DMS79 treated with DMSO at 0.1 percent for 48 hours (cell line): ENCODE measurements around the gene LPCAT3.

Source experiments
- DNase-seq: peaks from one replicate; lab custom pipeline; 2025; lab: John Stamatoyannopoulos, UW

The LPCAT3 gene

DNA sequence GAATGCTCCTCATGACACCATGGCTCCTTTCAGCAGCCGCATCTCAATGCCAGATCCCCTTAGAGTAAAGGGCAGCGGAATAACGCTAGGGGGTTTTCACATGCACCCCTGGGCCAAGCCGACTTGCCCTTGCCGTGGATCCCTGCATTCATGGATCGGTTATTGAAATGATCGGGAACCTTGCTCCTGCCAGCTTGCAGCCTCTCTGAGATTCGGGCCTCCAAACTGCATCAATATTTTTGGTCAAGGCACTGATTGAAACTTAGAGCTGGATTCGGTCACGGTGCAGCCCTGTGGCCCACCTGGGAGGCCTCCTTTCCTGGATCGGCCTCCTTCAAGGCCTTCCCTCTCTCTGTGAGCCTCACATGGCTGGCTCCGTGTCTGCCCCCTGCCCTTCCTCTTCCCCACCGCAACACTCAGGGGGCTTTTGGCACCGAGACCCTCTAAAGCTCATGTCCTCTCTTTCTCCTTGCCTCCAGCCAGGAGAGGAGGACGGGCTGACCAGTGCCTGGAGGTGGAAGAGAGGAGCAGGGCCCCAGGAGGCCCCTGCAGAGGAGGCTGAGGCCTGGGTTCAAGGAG, 65.3 kb downstream of the LPCAT3 start:
- no peak for DNase-seq

DNA sequence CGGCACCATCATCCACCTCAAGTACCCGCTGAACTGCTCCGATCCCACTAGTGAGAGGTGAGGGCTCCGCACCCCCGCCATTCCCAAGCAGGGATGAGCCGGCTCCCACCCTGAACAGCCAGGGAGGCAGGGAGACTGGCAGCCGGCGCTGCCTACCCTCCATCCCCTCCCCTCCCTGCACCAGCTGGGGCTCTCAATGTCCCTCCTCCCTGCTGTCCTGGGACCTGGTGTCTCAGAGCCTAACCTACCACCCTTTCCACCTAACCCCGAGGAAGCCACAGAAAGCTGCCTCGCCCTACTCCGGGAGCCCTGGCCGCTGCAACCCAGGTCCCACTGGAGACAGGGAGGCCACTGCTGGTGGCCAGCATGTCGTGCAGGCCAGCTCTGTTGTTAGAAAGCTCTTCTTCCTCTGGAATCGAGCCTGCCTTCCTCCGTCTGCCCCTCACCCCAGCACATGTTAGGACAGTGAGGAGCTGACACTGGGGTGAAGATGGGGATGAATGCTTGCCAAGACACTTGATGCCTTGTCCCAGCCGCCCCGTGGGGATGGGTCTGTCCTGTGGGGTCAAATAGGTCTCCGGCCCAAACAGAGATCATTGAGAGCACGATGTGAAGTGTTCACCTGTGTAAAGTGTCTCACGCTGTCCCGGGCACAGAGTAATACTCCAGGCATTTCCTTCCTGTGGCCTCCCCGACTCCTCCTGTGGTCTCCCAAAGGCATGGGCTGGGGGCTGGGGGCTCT, 66.0 kb downstream of the LPCAT3 start:
- DNase-seq: no peak

DNA sequence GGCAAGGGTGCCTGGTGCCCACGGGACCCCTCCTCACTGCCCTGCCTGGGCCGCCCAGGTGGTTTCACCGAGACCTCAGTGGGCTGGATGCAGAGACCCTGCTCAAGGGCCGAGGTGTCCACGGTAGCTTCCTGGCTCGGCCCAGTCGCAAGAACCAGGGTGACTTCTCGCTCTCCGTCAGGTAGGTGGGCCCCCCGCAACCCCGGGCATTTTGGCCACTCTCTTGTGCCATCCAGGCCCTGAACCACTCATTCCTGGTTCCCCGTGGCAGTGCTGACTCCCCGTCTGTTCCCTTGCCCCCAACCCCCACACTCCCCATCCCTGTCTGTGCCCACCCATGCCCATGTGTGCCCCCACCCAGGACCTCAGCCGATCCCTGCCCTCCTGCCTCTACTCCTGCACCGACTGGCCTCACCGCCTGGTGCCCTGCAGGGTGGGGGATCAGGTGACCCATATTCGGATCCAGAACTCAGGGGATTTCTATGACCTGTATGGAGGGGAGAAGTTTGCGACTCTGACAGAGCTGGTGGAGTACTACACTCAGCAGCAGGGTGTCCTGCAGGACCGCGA, 66.6 kb downstream of the LPCAT3 start:
- no peak for DNase-seq

DNA sequence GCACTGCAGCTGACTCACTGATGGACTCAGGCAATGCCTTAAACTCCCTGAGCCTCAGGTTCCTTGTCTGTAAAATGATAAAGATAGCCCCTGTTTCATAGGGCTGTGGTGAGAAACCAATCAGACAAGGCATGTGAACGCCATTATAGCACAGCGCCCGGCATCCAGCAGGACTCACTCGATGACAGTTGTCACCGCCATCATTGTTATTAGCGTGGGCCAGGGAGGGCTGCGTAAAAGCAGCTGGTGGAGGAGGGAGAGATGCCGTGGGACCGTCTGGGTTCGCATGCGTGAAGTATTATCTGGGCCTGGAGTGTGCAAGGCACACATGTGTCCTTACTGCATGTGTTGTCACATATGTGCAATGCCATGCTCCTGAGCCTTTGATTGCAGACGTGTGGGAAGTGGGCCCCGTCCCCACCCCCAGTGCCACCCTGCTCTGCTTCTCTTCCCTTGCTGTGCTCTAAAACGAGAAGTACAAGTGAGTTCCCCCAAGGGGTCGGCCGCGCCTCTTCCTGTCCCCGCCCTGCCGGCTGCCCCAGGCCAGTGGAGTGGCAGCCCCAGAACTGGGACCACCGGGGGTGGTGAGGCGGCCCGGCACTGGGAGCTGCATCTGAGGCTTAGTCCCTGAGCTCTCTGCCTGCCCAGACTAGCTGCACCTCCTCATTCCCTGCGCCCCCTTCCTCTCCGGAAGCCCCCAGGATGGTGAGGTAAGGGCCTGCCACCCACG, 67.3 kb downstream of the LPCAT3 start, which contains the start of gene PTPN6:
Gene PTPN6 (plus strand): TSS at position 546 of the 730 bp plus-strand sequence. CDS start 157 bp downstream, at position 703.
- no peak for DNase-seq

DNA sequence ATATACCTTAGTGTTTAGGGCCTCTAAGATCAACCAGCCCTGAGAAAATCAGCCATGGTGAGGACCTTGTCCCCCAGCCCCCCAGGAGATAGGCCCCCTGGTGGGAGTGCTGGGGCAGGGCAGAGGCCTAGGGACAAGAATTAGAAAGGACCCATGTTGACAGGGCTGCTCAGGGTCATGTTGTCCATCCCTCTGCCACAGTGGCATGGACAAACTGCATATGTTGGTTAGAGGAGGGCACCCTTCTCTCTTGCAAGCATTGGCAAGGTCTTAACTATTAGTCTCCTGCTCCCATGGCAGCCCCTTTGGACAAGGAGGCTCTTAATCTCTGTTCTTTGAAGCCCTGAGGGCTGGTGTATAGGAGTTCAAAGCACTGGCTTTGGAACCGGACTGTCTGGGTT, 67.9 kb downstream of the LPCAT3 start:
- DNase-seq: no peak

DNA sequence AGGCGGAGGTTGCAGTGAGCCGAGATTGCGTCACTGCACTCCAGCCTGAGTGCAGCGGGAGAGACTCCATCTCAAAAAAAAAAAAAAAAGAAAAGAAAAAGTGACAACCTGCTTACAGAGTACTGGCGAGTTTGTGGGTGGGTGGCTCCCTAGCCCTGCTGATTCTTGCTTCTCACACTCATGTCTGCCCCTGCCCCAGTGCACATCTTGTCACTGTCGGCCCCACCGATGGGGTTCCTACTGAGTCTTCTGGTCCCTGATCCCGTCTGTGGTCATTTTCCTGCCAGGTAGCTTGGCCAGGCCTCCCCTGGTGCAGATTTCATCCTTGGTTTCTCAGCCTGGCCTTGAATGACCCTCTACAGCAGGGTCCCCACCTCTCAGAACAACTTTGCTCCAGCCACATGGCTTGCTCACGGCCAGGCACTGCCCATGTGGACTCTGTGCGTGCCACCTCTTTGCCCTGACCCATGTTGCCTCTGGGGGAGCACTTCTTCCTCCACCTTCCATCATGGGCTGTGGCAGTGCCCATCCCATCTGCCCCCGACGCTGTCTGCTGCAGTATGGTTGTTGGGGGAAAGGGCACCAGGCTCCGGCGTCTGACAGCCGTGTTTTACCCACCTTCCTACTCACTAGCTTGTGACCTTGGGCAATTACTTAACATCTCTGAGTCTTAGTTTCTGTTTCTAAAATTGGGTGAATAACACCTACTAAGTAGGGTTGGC, 69.2 kb downstream of the LPCAT3 start:
- no peak for DNase-seq

DNA sequence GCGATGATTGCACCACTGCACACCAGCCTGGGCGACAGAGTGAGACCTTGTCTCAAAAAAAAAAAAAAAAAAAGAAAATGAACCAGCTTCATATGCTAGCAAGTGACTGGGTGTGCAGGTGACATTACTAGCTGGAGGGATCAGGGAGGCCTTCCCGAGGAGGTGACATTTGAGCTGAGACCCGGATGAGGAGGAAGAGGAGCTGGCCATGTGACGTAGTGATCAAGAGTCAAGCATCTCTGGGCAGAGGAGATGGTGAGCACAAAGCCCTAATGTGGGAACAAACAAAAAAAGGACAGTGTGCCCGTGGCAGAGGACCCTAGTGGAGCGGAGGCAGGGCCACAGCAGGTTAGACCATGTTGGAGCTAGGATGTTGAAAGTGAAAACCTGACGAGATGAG, 70.7 kb downstream of the LPCAT3 start:
- DNase-seq: no peak

DNA sequence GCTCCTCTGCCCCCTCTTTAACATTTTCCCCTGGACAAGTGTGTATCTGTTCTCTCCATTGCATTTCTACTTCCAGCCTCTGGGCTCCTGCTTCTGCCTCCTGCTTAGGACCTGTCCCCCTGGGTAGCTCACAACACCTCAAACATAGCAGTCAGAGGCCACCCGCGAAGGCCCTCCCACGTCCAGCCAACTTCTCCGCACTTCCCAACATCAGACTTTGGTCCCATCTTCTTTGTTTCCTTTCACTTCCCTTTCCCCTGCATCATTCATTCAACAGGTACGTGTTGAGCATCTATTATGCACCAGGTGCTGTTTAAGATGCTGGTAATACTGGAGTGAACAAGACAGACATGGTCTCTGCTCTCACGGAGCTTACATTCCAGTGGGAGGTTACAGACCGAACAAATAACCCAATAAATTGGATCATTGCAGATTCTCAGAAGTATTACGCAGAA, 71.3 kb downstream of the LPCAT3 start:
- DNase-seq: no peak

DNA sequence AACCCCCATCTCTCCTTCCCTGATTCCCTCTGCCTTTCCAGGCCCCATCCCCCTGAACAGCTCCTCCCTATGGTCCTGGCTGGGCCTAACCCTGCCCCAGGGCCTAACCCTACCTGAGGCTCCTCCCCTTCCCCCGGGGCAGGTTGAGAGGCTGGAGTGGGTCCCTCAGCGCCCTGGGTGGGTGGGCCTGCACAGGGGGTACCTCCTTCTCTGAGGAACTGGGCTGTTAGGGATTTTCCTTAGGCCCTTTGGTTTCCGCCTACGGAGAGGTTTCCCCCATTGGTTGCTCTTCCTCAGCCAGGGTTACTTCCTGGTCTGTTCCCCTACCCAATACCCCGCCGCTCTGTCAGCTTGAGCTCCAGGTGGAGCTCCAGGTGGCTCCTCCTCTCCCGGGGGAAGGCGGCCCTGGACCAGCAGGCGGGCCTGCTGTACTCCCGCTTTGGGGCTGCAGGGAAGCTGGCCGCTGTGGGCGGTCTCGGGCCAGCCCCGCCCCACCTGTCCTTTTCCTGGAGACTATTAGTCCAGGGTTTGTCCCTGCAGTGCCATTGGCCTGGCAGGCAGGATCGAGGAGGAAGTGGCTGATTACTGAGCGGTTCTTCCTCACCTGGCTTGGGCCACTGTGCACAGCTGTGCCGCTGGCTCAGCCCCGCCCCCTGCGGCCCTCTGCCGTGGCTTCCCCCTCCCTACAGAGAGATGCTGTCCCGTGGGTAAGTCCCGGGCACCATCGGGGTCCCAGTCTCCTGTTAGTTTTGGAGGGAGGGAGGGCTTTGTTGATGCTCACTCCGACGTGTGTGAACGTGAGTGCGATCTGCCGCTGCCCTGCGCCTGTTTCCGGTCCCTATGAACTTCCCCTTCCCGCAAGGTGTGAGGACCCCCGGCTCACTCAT, 72.0 kb downstream of the LPCAT3 start:
- DNase-seq: peak; percentile 95

DNA sequence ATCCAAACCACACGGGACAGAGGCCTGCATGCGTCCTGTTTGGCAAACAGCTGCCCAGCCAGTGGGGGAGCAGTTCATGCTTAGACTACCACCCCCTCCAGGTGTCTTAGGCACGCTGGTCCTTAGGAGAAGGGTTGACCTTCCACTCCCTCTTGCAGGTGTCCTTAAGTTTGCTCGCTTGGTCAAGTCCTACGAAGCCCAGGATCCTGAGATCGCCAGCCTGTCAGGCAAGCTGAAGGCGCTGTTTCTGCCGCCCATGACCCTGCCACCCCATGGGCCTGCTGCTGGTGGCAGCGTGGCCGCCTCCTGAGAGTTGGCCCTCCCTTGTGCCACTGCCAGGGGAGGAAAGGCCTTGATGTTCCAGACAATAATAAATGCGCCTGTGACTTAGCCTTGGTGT, 72.7 kb downstream of the LPCAT3 start:
- no peak for DNase-seq

DNA sequence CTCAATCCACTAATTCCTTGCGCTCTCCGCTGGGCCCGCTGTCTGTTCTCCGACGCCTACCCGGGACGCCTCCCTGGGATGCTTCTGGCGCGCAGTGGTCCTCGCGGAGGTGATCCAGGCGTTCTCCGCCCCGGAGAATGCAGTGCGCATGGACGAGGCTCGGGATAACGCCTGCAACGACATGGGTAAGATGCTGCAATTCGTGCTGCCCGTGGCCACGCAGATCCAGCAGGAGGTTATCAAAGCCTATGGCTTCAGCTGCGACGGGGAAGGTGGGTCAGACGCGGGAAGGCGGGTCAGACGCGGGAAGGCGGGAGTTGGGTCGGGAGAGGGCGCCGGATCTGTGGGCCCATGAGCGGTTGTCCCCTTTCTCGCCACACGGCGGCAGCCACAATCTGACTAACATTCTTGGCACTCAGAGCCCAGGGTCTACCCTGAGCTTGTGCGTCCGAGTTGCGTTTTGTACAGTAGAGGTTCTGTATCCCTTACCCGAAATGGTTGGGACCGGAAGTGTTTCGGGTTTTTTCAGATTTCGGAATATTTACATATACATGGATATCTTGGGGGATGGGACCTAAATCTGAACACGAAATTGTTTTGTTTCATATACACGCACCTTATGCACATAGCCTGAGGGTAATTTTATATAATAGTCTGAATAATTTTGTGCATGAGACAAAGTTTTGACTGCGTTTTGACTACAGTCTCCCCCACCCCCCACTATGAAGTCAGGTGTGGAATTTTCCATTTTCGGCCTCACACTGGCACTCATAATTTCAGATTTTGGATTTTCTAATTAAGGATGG, 73.7 kb downstream of the LPCAT3 start:
- peak; percentile 96 for DNase-seq

DNA sequence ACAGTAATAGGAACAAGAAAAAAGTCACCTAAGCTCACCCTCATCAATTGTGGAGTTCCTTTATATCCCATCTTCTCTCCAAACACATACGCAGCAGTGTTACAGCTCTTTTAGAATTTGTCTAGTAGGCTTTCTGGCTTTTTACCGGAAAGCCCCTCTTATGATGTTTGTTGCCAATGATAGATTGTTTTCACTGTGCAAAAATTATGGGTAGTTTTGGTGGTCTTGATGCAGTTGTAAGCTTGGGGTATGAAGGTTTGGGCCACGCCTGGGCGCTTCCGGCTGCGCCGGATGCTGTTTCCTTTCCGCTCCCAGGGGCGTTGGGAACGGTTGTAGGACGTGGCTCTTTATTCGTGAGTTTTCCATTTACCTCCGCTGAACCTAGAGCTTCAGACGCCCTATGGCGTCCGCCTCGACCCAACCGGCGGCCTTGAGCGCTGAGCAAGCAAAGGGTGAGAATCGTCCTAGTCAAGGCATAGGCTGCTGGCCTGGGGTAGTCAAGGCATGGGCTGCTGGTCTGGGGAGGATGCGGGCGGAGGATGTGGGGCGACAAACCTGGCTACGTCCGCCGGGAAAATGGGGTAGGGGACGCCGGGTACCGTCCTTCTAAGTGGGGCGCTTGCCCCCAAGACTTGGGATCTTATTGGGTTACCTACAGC, 74.4 kb downstream of the LPCAT3 start, which contains the start of the genes C12orf57 and RNU7-1:
Gene C12orf57 (plus strand): TSS at position 301 of the 659 bp plus-strand sequence. CDS start 100 bp downstream, at position 401.
Gene RNU7-1 (plus strand): TSS at position 95 of the 659 bp plus-strand sequence.
- DNase-seq: peak; percentile 95

DNA sequence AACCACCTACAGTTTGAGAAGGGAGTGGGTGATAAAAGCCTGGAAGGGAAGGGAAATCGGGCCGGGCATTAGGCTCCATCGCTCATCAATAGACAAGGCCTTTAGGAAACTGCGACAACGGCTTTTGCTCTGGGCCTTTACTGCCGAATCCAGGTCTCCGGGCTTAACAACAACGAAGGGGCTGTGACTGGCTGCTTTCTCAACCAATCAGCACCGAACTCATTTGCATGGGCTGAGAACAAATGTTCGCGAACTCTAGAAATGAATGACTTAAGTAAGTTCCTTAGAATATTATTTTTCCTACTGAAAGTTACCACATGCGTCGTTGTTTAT, 74.9 kb downstream of the LPCAT3 start:
- DNase-seq: peak; percentile 94

DNA sequence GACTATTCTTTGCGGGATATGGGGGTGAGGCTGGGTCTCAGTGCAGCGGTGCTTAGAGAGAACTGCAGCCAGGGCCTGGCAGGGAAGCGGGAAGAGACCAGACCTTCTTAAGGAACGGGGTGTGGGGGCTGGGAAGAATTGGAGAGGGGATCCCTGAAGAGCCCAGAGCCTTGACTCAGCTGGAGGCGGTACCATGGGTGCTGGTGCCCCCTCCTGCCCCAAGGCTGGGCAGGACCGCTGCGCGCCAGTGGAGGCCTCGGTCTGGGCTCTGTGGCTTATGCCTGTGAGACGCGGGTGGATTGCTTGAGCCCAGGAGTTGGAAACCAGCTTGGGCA, 76.0 kb downstream of the LPCAT3 start:
- DNase-seq: no peak

DNA sequence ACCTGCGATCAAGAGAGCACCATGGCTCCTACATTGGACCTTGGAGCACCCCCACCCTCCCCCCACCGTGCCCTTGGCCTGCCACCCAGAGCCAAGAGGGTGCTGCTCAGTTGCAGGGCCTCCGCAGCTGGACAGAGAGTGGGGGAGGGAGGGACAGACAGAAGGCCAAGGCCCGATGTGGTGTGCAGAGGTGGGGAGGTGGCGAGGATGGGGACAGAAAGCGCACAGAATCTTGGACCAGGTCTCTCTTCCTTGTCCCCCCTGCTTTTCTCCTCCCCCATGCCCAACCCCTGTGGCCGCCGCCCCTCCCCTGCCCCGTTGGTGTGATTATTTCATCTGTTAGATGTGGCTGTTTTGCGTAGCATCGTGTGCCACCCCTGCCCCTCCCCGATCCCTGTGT, 76.5 kb downstream of the LPCAT3 start:
- no peak for DNase-seq

DNA sequence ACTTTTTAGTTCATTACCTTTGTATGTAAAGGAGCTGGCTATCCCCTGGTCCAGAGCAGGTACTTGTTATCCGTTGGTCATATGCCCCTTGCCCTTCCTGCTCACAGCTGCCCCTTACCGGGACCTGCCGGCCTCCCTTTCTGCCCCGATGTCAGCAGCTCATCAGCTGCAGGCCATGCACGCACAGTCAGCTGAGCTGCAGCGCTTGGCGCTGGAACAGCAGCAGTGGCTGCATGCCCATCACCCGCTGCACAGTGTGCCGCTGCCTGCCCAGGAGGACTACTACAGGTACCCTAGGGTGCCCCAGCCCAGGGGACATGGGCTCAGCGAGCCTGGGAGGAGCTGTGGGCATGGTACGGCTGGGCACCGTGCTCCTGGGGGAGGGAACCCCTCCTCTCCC, 77.0 kb downstream of the LPCAT3 start:
- DNase-seq: no peak

DNA sequence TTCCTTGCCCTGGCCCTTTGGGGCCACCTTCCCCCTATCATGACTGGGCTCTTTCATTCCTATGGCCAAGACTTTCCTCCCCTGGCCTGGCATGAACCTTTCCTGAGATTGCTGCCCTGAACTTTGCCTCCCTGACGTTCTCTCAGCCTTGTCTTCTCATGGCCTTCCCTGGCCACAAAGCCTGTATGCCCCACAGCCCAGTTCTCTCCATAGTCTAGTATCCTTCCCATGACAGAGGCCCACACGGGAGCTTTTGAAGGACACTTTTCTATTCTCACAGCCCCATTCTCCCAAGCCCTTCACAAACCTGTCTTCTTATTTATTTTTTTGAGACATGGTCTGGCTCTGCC, 79.1 kb downstream of the LPCAT3 start:
- DNase-seq: no peak

DNA sequence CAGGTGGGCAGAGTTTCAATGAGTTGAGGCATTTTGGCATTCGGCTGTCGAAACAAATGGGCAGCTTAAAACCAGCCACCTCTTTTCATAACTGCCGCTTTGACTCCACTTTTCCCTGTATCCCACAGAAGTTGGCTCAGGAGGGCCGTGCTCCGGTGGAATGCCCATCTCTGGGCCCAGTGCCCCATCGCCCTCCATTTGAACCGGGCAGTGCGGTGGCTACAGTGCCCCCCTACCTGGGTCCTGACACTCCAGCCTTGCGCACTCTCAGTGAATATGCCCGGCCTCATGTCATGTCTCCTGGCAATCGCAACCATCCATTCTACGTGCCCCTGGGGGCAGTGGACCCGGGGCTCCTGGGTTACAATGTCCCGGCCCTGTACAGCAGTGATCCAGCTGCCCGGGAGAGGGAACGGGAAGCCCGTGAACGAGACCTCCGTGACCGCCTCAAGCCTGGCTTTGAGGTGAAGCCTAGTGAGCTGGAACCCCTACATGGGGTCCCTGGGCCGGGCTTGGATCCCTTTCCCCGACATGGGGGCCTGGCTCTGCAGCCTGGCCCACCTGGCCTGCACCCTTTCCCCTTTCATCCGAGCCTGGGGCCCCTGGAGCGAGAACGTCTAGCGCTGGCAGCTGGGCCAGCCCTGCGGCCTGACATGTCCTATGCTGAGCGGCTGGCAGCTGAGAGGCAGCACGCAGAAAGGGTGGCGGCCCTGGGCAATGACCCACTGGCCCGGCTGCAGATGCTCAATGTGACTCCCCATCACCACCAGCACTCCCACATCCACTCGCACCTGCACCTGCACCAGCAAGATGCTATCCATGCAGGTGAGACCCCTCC, 79.7 kb downstream of the LPCAT3 start:
- DNase-seq: no peak
